ENCODE data around the gene ARHGAP15. TPM values are rescaled to one million over a fixed set of nuclear protein-coding genes. Genes with fewer than 3 reads are reported as not detected.

ARHGAP15 gene
- total RNA-seq, 1 experiment from 2014 or later = not detected

DNA sequence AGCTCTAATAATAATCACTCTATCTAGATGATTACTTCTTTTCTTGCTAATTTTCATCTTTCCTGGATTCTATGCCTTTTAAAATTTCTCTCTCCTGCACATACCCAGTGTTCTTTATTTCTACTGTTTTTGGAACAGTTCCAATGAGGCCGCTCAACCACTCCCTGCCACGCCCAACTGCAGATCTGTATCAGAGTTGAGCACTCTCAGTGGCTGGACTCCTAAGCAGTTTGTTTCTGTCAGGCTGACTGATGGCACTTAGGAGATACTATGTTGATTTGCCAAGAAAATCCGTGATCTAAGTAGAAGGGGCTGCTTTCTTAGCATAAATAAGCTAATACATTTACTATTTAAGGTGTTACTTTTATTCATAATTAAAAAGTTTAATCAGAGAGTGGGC lies 192.8 kb downstream of the ARHGAP15 start:
- H3K27me3 ChIP-seq (ENCODE audit: control insufficient read depth, insufficient read depth, low read length) = no peaks in the 10 kb centered on the region
- H3K36me3 ChIP-seq (replicated peaks; ENCODE audit: control insufficient read depth, insufficient read depth, low read length) = no peaks in the 10 kb centered on the region
- H3K4me3 ChIP-seq (ENCODE audit: insufficient read depth, low read depth, low read length) = no peak overlapping the region
- no peak for DNase-seq

DNA sequence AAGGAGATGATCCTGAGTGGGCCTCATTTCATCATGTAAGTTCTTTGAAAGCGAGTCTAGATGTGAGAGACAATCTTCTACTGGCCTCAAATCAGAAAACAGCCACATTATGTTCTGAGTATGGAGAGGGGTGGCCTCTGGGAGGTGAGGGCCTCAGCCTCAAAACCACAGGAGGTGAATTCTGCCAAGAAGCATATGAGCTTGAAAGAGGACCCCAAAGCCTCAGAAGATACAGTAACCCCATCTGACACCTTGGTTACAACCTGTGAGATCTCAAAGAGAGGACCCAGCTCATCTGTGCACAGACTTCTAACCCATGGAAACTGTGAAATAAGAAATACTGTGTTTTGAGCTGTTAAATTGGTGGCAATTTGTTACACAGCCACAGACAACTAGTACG lies 200.1 kb downstream of the ARHGAP15 start:
- no peaks in the 10 kb centered on the region for H3K27me3 ChIP-seq (ENCODE audit: control insufficient read depth, insufficient read depth, low read length)
- no peaks in the 10 kb centered on the region for H3K36me3 ChIP-seq (replicated peaks; ENCODE audit: control insufficient read depth, insufficient read depth, low read length)
- H3K4me3 ChIP-seq (ENCODE audit: insufficient read depth, low read depth, low read length) = no peak overlapping the region
- no peak for DNase-seq

DNA sequence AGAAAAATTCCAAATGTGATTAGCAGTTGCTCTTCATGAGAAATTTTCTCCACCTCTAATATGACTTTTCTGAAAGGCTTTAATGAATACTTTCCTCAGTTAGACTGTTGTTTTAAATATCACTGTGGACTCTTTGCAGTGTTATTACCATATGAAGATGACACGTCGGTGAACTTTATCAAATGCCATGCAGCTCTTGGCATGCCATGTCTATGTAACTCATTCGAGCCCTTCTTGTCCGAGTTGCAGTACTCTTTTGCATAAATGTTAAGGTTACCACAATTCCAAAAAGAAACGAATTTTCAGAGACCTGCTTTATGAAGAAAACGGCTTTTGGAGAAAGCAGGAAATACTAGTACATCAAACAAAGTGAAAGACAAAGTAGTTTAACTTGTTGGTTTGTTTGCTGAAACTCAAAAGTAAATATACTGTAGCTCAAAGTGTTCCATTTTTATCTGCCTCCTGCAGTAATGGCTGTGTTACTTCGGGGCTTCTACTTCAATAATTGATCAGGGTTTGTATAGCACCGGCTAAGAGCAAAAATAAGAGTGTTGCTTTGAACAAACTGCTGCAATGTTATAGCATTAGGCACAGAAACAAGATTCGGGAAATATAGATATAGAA lies 204.1 kb downstream of the ARHGAP15 start:
- Histone ChIP-seq H3K36me3 (replicated peaks; ENCODE audit: control insufficient read depth, insufficient read depth, low read length) (no peaks in the 10 kb centered on the region), H3K4me3 (ENCODE audit: insufficient read depth, low read depth, low read length) (no peak overlapping the region), H3K27me3 (ENCODE audit: control insufficient read depth, insufficient read depth, low read length) (no peaks in the 10 kb centered on the region)
- DNase-seq = no peak

DNA sequence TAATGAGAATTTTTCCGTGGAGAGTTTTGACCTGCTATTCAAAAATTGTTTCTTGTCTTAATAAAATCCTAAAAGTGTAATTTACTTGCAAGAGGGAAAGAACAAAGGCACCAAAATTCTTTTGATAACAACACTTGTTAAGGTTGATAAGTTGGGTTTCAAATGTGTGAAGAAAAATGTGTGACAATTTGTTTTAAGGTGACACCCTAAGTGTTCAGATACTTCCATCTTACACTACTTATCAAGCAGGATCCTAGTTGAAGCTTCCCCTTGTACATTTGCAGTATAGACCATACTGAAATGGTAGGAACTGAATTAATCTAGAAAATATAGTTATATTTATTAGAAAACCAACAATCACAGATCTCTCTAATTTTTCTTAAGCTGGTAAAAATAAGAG lies 204.6 kb downstream of the ARHGAP15 start:
- Histone ChIP-seq H3K4me3 (ENCODE audit: insufficient read depth, low read depth, low read length) (no peak overlapping the region), H3K36me3 (replicated peaks; ENCODE audit: control insufficient read depth, insufficient read depth, low read length) (no peaks in the 10 kb centered on the region), H3K27me3 (ENCODE audit: control insufficient read depth, insufficient read depth, low read length) (no peaks in the 10 kb centered on the region)
- no peak for DNase-seq

DNA sequence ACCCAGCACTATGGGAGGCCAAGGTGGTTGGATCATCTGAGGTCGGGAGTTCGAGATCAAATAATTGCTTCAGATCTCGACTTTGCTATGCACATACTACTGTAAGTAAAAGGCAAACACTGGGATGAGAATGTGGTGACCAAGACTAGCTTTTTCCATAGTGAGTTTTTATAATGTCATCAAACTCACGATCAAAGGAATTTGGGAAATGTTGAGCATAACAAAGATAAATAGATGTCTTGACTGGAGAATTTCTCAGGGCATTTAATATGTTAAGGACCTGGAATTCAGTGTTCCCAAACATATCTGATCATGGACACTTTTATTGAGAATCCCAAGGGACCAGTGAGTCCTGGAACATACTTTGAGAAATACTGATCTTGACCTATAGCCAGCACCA lies 205.6 kb downstream of the ARHGAP15 start:
- Histone ChIP-seq H3K27me3 (ENCODE audit: control insufficient read depth, insufficient read depth, low read length) (no peaks in the 10 kb centered on the region), H3K36me3 (replicated peaks; ENCODE audit: control insufficient read depth, insufficient read depth, low read length) (no peaks in the 10 kb centered on the region), H3K4me3 (ENCODE audit: insufficient read depth, low read depth, low read length) (no peak overlapping the region)
- DNase-seq = no peak

DNA sequence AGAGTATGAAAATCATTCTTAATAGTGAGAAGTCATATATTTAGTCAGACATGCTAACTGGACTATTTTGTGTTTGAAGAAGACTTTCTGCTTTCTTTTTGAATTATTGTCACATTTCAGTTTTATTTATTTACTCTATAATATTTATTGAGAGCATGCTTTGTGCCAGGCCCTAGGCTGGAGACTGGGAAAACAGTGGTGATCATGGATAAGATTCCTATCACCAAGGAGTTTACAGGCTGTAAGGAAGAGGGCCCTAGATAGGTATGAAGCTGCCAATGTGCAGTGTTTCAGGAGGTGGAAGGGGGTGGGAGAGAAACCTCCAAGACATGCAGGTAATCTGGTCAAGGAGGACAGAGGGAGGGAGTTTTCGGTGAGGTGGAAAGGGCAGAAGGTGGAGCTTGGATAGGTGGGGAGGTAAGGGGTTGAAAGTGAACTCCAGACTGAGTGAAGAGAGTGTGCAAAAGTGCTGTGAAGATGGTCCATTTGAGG lies 207.5 kb downstream of the ARHGAP15 start:
- no peak for DNase-seq
- H3K4me3 ChIP-seq (ENCODE audit: insufficient read depth, low read depth, low read length) = no peak overlapping the region
- no peaks in the 10 kb centered on the region for H3K36me3 ChIP-seq (replicated peaks; ENCODE audit: control insufficient read depth, insufficient read depth, low read length)

DNA sequence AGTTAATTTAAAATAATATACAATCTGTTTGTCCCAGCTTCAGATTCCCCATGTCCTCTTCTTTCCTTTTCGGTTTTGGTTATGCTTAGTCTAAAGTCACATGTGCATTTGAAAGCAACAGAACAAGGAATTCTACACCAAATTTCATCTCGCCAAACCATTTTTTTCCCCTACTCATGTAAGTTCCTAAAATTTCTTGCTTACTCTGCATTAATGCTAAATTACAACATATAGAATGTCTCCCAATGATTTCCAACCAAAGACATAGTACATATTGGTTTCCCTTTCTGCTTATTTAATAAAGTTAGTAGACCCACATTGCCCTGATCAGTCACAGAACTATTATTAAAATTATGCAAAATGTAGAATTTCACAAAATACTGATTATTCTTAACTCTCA lies 212.3 kb downstream of the ARHGAP15 start:
- Histone ChIP-seq H3K36me3 (replicated peaks; ENCODE audit: control insufficient read depth, insufficient read depth, low read length) (no peaks in the 10 kb centered on the region), H3K27me3 (ENCODE audit: control insufficient read depth, insufficient read depth, low read length) (no peaks in the 10 kb centered on the region), H3K4me3 (ENCODE audit: insufficient read depth, low read depth, low read length) (no peak overlapping the region)
- DNase-seq = no peak

More for the DNA sequence above, 207.5 kb downstream of the ARHGAP15 start:
- H3K27me3 ChIP-seq (ENCODE audit: control insufficient read depth, insufficient read depth, low read length) = no peaks in the 10 kb centered on the region

DNA sequence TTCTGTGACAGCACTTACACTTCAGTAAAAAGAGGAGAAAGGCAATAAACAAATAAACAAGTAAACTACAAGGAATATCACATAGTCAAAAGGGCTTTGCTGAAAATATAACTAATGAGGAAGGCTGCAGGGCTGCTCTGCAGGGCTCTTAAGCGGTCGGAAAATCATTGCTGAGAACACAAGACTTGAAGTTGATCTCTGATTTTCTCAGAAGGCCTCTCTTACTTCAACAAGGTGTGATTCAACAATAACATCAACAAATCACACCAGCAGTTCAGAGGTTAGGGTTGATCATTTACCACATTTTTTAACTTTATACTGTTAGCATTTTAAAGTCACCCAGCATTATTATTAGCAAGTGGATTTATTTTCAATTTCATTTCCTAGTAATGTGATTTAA lies 215.6 kb downstream of the ARHGAP15 start:
- H3K27me3 ChIP-seq (ENCODE audit: control insufficient read depth, insufficient read depth, low read length) = no peaks in the 10 kb centered on the region
- no peak for DNase-seq
- H3K36me3 ChIP-seq (replicated peaks; ENCODE audit: control insufficient read depth, insufficient read depth, low read length) = no peaks in the 10 kb centered on the region
- no peak overlapping the region for H3K4me3 ChIP-seq (ENCODE audit: insufficient read depth, low read depth, low read length)

GRCh38 chr2:143345887-143346787 lies 216.9 kb downstream of the ARHGAP15 start:
- no peak for DNase-seq
- no peaks in the 10 kb centered on the region for H3K27me3 ChIP-seq (ENCODE audit: control insufficient read depth, insufficient read depth, low read length)
- no peak overlapping the region for H3K4me3 ChIP-seq (ENCODE audit: insufficient read depth, low read depth, low read length)

DNA sequence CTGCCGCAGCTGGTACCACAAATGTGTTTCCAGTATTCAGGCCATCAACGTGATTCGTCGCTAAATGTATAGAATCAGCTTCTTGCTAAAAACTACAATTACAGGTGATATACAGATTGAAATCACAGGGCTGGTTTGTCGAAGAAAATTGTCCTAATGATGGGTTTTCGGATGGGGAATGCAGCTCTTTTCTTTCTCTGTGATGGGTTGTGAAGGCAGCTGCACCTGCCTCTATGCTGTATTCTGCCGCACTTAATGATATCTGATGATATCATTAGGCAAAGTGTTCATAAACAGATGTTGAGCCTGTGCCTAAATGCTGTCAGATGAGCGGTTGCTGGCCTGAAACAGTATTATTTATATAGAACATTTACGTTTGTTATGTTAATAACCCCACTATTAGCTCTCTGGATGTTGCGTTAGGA lies 218.1 kb downstream of the ARHGAP15 start:
- H3K36me3 ChIP-seq (replicated peaks; ENCODE audit: control insufficient read depth, insufficient read depth, low read length) = no peaks in the 10 kb centered on the region
- no peak for DNase-seq
- no peak overlapping the region for H3K4me3 ChIP-seq (ENCODE audit: insufficient read depth, low read depth, low read length)
- H3K27me3 ChIP-seq (ENCODE audit: control insufficient read depth, insufficient read depth, low read length) = no peaks in the 10 kb centered on the region

More at GRCh38 chr2:143345887-143346787, 216.9 kb downstream of the ARHGAP15 start:
- H3K36me3 ChIP-seq (replicated peaks; ENCODE audit: control insufficient read depth, insufficient read depth, low read length) = no peaks in the 10 kb centered on the region

DNA sequence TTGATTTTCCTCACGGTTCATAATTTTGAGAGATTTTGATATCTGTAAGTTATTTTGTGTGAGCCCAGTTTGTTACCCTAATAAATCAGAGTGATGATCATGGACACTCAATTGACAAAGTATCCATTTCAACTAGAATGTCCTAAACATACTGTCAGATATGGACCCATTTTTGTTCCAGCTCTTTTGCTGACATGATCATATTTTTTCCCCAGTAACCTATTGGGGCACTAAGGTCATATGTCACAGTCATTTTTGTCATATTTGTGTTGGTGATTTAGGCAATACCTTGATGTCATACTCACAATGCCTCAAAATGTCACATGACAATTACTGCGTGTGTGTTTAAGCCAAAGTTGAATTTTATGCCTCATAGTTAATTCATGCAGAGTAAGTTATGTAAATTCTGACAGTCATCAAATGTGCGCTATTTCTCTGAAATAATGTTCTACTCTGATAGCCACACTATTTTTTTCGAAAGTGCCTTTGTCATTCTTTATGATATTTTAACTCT lies 218.7 kb downstream of the ARHGAP15 start:
- DNase-seq = no peak
- no peaks in the 10 kb centered on the region for H3K27me3 ChIP-seq (ENCODE audit: control insufficient read depth, insufficient read depth, low read length)
- H3K36me3 ChIP-seq (replicated peaks; ENCODE audit: control insufficient read depth, insufficient read depth, low read length) = no peaks in the 10 kb centered on the region
- no peak overlapping the region for H3K4me3 ChIP-seq (ENCODE audit: insufficient read depth, low read depth, low read length)

DNA sequence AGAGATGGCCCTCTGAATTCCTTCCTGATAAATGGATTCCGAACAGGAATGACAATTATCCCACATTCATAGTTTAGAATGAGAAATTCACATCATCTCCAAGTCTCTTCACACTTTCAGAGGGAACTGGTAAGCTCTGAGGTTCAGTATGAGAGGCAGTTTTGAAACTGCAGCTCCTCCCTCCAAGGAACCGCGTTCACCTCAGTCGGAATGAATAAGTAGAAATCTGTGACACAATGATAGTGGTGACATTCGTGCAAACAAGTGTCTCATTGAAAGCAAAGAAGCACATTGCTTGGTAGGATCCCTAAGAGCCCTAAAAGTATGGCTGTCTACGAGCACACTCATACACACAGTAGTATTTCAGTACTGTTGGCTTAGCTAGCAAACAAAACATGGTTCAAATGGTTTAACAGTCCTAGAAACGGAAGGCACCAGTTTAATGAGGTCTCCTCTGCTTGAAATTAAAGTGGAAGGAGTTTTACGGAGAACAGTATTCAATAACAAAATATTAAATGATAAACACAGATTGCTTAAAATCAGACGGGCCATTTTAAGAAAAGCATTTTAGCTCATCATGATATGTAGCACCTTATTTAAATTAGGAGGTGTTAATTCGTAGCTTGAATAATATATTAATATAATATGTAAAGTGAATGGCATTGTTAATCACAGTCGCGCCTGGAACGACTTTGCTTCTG lies 225.0 kb downstream of the ARHGAP15 start:
- DNase-seq = no peak
- H3K36me3 ChIP-seq (replicated peaks; ENCODE audit: control insufficient read depth, insufficient read depth, low read length) = no peaks in the 10 kb centered on the region
- H3K27me3 ChIP-seq (ENCODE audit: control insufficient read depth, insufficient read depth, low read length) = no peaks in the 10 kb centered on the region

DNA sequence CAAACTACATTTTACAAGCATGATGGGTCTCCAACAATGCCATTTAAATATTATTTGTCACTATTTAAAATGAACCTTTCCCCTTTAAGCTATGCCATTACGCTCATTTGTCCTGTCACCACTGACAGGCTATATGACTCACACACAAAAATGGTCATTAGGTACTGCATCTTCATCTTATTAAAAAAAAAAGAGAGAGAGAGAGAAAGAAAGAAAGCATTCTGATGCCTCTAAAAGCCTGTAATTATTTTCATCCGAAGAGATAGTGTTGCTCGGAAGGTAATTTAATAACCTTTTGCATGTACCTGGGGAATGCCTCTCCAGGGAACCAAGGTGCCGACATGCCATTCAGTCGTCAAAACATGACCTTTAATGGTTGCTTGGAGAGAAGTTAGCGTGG lies 226.7 kb downstream of the ARHGAP15 start:
- H3K36me3 ChIP-seq (replicated peaks; ENCODE audit: control insufficient read depth, insufficient read depth, low read length) = no peaks in the 10 kb centered on the region
- no peak overlapping the region for H3K4me3 ChIP-seq (ENCODE audit: insufficient read depth, low read depth, low read length)
- no peak for DNase-seq
- H3K27me3 ChIP-seq (ENCODE audit: control insufficient read depth, insufficient read depth, low read length) = no peaks in the 10 kb centered on the region

More for the DNA sequence above, 225.0 kb downstream of the ARHGAP15 start:
- no peak overlapping the region for H3K4me3 ChIP-seq (ENCODE audit: insufficient read depth, low read depth, low read length)

GRCh38 chr2:143356336-143356735 lies 227.1 kb downstream of the ARHGAP15 start:
- Histone ChIP-seq H3K36me3 (replicated peaks; ENCODE audit: control insufficient read depth, insufficient read depth, low read length) (no peaks in the 10 kb centered on the region), H3K4me3 (ENCODE audit: insufficient read depth, low read depth, low read length) (no peak overlapping the region), H3K27me3 (ENCODE audit: control insufficient read depth, insufficient read depth, low read length) (no peaks in the 10 kb centered on the region)
- no peak for DNase-seq

Measured in H7 (cell line).